ENCODE results near the gene SLC26A11.
"Not testable (repeated sequence)": the region's sequence is repeated elsewhere in the genome, so short reads cannot be mapped to it uniquely, and the experiment has no call there.

The SLC26A11 gene

DNA sequence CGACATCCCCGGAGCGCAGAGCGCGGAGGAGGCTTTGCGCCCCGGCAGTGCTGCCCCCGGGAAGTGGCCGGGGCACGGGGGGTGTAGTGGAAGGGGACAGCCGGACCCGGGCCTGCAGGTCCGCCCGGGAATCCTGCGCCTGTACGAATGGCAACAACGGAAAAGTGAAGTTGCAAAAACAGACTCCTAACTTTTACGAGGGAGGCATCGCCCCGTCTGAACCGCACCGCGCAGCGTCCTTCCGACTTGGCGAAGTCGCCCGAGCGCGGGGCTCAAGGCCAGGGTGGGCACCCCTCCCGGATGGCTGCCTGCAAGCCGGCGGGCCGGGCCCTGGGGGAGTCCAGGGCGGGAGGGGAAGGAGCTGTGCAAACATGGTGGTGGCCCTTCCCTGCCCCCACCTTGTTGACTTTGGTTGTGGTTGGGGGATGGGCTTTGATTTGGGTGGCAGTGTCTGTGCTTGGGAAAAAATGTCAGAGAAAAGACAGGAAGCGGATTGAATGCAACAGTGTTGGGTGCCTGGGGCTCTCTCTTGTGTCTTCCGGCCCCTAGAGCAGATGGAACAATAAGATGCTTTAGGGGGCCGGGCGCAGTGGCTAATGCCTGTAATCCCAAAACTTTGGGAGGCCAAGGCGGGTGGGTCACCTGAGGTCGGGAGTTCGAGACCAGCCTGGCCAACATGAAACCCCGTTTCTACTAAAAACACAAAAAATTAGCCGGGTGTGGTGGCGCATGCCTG is 41.1 kb downstream of the SLC26A11 start:
- peak; percentile 33 for DNase-seq (ENCODE audit: low spot score)

DNA sequence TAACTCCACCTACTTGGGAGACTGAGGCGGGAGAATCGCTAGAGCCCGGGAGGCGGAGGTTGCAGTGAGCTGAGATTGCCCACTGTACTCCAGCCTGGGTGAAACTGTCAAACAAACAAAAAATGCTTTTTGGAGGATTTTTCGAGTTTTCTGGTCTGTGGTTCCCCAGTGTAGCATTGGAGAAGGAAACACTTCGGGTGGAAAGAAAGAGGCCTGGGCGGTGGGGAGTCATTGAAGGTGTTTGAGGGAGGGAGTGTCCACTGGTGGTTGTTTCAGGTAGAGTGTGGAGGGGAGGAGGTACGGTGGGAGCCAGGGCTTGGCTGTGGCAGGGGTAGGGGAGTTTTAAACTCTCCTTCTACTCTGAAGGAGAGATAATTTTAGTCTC is 41.7 kb downstream of the SLC26A11 start:
- no peak for DNase-seq (ENCODE audit: low spot score)

DNA sequence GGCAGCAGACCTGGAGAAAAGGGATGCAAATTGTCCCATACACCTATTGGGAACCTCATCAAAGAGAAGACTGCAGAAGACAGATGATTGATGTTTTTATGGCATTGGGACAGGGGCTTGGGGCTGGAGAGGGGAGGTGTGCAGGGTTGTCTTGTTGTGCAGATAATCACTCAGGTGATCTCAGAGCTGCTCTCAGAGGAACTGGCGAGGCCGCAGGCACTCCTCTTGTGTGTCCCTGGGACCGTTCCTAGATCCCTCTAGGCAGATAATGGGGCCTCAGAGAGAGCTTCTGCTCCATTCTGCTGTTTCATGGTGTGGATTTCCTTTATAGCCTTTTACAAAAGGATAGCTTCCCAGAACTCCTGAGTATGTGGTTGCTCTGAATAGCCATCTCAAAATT is 42.1 kb downstream of the SLC26A11 start:
- DNase-seq (ENCODE audit: low spot score): no peak

DNA sequence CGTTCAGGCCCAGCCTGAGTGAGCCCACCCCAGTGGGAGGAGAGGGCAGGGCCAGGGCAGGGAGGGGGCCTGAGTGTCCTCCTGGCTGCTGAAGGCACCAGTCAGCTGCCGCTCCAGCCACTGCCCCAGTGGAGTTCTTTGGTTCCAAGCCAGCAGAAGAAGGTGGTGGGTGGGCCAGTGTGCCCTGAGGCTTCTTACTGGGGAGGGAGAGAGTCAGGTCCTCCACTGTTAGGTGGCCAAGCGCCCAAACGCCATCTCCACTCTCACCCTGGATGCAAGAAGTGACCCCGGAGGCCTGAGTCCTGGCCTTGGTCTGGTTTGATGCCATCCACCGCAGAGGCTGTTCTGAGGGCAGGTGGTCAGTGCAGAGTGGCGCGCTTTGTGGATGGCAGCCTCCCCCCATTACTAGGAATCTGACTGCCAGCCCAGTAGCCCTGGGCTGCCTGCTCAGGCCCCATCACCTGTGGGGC is 42.6 kb downstream of the SLC26A11 start:
- no peak for DNase-seq (ENCODE audit: low spot score)

DNA sequence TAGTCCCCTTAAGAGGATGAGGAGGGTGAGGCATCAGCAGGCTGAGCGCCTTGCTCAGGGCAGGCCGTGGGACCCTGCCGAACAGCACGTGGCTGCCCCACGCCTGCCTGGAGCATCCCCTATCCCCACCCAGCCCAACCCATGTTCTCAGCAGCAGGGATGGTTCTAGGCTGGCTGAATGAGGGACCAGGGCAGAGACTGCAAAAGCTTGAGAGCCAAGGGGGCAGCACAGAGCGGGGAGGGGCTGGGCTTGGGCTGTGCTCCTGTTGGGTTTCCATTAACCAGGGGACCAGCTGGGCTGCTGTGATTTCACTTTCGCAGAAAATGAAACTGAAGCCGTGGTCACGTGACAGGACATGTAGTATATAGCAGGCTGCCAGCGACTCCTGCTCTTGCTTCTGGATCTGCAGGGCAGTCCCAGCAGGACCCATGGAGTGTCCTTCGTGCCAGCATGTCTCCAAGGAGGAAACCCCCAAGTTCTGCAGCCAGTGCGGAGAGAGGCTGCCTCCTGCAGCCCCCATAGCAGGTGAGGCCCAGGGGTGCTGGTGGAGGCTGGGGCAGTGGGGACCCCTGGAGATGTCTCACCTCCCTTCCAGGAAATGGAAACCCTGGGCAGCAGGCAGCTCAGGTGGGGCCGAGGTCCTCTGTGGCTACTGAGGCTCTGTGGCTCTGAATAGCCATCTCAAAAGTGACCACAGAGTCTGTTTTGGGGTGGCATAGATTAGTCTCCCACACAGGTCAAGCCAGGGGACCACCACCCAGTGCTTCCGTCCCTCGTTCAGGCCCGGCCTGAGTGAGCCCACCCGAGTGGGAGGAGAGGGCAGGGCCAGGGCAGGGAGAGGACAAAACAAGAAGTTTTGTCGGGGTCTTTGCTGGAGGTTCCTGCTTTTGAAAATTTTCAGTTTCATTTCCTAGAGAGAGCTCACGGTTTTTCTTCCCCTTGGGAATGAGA is 43.3 kb downstream of the SLC26A11 start:
- peak; percentile 77 for DNase-seq (ENCODE audit: low spot score)

DNA sequence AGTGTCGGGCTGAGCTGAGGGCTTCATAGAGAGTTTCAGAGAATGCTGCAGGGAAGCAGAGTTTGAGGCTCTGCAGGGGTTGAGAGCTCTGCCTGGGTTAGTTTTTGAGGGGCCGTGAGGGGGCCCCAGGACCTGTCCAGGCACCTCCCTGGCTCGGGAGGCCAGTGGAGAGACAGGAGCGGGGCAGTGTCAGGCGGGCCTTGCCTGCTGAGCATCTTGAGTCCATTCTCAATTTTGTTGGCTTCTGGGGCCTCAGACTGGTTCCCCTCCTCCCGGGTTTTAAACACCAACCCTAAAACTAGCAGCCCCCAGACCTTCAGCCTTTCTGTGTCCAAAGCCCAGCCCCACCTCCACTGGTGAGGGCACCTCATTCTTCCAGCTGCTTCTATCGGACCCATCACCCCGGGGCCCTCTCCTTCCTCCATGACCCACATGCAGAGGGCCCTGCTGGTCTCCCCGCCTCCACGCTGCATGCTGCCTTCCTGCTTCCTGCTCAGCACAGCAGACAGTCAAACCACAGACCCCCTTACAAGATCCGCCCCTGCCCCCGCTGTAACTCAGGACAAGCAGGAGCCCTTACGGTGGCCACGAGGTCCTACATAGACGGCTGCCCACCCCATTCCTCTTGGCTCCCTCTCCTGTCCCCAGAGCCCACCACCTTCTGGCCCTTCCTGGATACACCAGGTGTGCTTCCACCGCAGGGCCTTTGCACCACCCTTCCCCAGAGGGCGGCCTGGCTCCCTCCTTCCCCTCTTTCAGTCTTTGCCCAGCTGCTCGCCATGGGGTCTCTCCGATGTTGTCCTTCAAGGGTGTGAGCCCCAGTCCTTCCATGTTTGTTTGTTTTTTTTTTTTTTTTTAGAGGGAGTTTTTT is 44.2 kb downstream of the SLC26A11 start:
- DNase-seq (ENCODE audit: low spot score): no peak

DNA sequence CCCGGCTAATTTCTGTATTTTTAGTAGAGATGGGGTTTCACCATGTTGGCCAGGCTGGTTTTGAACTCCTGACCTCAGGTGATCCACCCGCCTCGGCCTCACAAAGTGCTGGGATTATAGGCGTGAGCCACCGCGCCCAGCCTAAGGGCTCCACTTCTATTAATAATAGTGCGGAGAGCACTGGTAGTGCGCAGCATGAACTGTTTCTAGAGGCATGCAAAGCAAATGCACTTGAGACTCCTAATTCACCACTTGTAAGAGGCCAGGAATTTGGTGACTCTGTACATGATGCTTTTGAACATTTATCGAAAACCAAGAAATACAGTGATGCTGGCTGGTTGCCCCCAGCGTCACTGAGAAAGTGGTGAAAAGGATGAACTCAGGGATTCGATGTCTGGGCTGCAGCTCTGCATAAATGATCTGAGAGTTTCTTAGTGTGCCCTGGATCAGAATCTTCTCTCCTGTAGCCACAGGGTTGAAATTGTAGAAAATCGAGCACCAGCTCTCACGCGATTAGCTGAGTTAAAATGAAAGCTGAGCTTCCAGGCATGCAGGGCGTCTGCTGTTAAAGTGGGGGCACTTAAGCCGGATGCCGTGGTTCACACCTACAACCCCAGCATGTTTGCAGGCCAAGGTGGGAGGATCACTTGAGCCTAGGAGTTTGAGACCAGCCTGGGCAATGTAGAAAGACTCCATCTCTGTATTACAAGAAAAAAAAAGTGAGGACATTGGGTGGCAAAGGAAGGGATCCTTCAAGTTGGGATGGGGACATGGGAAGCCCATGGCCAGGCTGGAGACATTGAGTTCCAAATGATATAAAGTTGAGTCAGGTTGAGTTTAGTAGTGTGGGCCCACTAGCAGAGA is 45.2 kb downstream of the SLC26A11 start:
- DNase-seq (ENCODE audit: low spot score): no peak

DNA sequence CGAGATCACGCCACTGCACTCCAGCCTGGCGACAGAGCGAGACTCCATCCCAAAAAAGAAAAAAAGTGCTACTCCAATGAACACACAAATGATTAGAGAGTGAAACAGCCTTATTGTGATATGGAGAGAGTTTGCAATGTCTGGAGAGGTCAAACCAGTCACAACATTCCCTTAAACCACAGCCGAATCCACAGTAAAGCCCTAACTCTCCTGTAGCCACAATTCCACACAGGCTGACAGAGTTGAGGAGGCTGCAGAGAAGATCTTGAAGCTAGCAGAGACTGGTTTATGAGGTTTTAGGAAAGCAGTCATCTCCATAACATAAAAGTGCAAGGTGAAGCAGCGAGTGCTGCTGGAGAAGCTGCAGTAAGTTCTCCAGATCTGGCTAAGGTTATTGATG is 47.2 kb downstream of the SLC26A11 start:
- DNase-seq (ENCODE audit: low spot score): no peak

DNA sequence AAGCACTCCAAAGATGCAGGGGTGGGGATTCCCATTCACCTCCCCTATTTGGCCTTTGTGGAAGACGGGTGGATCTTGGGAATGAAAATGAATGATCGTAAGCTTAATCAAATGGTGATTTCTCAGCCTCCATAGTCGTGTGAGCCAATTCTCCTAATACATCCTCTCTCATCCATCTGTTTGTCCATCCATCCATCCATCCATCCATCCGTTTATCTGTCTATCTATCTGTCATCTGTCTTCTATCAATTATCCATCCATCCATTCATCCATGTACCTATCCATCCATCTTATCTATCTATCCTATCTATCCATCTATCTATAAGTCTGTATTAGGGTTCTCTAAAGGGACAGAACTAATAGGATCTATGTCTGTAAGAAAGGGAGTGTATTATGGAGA is 48.2 kb downstream of the SLC26A11 start:
- DNase-seq (ENCODE audit: low spot score): no peak

DNA sequence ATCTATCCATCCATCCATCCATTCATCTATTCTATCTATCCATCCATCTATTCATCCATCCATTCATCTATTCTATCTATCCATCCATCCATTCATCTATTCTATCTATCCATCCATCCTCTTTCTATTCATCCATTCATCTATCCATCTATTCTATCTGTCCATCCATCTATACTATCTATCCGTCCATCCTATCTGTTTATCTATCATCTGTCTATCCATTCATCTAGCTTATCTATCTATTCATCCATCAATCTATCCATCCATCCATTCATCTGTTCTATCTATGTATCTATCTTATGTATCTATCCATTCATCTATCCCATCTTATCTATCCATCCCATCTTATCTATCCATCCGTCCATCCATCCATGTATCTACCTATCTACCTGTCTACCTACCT is 49.2 kb downstream of the SLC26A11 start:
- DNase-seq (ENCODE audit: low spot score): no peak

DNA sequence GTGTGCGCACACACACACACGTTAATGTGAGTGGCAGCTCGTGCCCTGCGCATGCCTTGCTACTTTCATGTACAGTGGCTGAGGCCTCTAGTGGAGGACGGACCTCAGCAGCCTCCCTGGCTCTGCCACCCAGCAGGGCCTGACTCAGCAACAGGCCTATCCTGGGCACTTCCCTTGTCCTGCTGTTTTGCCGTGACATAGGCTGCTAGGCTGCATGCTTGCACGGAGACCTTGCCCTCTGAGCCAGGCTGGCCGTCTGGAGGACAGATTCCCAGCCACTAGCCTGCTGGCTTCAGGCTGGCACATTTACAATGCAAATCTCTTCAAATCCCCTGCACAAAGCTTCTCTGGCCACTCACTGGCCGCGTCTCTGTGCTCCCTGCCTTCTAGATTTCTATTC is 49.9 kb downstream of the SLC26A11 start:
- no peak for DNase-seq (ENCODE audit: low spot score)

DNA sequence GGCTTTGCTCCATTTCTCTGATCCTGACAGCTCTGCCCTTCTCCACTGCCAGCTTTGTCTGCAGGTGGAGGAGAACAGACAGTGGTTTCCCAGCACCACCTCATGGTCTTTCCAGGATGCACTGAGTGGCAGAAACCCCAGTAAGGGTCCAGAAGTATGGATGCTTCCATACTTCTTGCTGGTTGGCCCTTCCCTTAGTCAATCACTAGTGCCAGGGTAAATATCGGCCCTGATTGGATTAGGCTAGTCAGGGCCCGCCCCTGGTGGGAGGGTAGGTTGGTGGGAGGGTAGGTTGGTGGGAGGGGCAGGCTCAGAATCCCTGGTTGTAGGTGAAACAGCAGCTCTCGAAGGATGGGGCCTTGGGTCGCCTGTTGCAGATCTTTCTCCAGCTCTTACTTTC is 50.6 kb downstream of the SLC26A11 start:
- DNase-seq (ENCODE audit: low spot score): no peak

DNA sequence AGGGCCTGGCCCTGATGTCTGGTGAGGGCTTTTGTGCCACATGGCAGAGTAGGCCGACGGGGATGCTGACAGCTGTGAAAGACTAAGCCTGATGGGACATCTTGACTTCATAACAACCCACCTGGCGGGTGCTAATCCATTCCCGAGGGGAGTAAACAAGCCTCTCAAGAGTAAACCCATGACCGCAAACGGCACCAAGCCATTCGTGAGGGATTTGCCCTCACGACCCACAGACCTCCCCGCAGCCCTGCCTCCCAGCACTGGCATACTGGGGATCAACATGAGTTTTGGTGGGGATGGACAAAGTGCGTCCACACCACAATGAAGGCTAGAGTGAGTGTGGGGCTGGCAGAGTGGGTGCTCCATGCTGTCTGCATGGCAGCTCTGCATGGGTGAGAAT is 52.1 kb downstream of the SLC26A11 start:
- DNase-seq (ENCODE audit: low spot score): no peak

DNA sequence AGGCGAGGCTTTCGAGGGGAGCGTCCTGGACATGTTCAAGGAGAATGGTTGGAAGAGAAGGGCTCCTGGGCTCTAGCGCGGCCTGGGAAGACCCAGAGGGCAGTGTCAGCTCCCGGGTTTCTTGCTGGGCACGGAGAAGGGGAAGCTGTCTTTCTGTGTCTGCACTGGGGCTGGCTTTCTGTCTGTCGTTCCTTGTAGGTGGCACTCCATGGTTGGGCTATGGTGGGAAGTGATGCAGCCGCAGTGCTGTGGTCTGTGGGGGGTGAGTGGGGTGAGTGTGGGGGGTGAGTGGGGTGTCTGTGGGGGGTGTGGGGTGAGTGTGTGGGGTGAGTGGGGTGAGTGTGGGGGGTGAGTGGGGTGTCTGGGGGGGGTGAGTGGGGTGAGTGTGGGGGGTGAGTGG is 54.1 kb downstream of the SLC26A11 start:
- no peak for DNase-seq (ENCODE audit: low spot score)

DNA sequence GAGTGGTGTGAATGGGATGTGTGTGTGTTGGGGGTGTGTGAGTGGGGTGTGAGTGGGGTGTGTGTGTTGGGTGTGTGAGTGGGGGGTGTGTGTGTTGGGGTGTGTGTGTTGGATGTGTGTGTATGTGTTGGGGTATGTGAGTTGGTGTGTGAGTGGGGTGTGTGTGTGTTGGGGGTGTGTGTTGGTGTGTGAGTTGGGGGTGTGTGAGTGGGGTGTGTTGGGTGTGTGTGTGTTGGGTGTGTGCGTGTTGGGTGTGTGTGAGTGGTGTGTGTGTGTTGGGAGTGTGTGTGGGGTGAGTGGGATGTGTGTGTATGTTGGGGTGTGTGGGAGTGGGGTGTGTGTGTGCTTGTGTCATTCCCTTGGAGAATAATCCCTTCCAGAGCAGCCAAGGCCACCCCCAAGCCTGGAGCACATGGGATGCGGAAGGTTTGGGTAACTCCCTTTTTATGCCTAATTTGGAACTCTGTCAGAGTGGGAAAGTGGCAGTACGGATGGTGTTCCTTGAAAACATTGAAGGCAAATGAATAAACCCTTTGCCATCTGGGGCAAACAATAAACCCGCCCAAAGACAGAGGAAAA is 54.7 kb downstream of the SLC26A11 start:
- DNase-seq (ENCODE audit: low spot score): no peak

DNA sequence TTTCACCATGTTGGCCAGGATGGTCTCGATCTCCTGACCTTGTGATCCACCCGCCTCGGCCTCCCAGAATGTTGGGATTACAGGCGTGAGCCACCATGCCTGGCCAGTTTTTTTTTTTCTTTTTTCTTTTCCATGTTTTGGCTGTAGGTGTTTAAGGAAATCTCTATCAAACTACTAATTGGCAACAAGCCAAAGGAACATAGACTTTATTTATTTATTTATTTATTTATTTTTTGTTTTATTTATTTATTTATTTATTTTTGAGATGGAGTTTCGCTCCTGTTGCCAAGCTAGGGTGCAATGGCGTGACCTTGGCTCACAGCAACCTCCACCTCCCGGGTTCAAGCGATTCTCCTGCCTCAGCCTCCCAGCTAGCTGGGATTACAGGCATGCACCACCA is 55.6 kb downstream of the SLC26A11 start:
- not testable (repeated sequence) for DNase-seq (ENCODE audit: low spot score)

DNA sequence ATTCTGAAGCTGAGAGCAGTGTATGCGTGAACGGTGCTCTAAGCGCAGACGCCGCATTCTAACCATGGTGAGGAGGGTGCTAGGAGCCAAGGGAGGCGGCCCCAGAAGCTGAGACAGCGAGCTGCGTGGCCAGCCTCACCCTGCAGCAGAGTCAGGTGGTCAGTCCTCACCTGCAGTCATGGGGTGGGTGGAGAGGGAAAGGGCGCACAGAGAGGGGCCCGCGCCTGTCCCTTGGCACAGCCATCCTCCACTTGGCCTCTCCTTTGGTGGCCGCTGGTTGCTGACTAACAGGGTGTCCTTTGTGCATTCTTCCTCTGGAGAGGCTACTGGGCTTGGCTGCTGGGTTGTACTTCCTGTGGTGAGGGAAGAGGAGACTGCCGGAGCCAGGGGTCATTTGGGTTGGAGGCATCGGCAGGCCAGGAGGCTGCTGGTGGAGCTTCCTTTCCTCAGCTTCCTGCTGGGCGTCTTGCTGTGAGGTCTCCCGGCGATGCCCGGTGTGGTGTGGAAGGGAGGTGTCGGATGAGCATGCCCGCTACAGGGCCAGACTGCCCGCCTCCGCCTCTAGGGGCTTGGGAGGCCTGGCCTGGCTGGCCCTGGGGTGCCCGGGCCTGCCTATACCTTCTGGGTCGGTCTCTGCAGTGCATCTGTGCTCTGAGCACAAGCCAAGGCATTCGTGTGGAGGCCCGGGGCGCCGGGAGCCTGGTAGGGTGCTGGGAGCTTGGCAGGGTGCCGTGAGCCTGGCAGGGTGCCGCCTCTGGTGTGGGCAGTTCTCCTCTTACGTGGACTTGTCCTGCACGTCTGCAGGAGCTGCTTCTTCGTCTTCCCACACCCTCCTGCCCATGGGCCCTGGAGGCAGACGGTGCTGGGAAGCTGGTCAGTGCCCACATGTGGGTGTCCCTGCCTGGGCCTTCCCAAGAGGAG is 57.8 kb downstream of the SLC26A11 start:
- no peak for DNase-seq (ENCODE audit: low spot score)

DNA sequence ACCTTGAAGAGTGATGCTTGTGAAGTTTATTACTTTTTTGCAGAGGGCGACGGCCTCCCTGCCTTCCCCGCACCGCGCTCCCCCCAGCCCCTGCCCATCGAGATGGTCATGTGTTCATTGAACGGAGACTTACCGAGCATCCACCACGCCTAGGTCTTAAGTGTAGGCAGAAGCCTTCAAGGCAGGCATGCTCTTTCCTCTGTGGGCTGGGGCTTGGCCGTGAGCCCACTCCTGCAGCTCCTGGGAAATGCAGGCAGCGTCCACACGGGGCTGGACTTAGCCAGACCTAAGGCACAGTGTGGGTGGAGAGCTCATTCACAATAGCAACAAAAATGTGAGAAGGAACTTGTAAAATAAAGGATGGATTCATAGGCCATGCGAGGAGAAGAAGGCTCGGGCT is 59.7 kb downstream of the SLC26A11 start:
- no peak for DNase-seq (ENCODE audit: low spot score)

DNA sequence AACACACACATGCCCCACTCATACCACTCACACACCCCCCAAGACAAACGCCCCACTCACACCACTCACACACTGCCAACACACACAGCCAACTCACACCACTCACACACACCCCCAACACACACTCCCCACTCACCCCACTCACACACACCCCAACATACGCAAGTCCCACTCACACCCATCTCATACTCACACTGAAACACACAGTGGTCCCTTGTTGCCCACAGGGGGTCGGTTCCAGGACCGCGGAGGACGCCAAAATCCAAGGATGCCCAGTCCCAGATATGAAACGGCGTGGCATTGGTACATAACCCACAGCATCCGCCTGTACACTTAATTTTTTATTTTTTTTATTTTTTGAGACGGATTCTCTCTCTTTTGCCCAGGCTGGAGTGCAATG is 61.3 kb downstream of the SLC26A11 start:
- no peak for DNase-seq (ENCODE audit: low spot score)

Data from LoVo (cell line).